OCI-LY1 (cell line): Measurements from ENCODE around the gene ZNF281.

ENCODE experiments used
- EZH2 ChIP-seq: fragments of 200-600 bp; sonication (generic), shearing (Covaris generic); IDR thresholded peaks from 2 replicates; pipeline ENCODE4 v1.8.0; 2017; ENCODE audit warnings: borderline replicate concordance, mixed run types, mild to moderate bottlenecking, antibody characterized with exemption, low read length, moderate library complexity, mixed read lengths
- TF ChIP-seq, protein P1 (sequence below): fragments of 200-600 bp; sonication (generic), shearing (Covaris generic); IDR thresholded peaks from 2 replicates; pipeline ENCODE4 v1.5.1; 2017; ENCODE audit warnings: mild to moderate bottlenecking, antibody characterized with exemption, low read length, moderate library complexity, mixed read lengths

DNA sequence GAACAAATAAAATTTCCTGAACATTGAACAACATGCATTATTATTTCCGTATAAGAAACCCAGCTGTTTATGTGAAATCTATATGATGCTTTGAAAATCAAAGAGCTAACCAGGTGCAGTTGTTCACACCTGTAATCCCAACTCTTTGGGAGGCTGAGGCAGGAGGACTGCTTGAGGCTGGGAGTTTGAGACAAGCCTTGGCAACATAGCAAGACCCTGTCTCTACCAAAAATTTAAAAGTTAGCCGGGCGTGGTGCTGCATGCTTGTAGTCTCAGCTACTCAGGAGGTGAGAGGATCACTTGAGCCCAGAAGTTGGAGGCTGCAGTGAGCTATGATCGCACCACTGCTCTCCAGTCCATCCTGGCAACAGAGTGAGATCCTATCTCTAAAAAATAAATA lies 4.8 kb upstream of the ZNF281 start:
- TF ChIP-seq, protein P1, sequence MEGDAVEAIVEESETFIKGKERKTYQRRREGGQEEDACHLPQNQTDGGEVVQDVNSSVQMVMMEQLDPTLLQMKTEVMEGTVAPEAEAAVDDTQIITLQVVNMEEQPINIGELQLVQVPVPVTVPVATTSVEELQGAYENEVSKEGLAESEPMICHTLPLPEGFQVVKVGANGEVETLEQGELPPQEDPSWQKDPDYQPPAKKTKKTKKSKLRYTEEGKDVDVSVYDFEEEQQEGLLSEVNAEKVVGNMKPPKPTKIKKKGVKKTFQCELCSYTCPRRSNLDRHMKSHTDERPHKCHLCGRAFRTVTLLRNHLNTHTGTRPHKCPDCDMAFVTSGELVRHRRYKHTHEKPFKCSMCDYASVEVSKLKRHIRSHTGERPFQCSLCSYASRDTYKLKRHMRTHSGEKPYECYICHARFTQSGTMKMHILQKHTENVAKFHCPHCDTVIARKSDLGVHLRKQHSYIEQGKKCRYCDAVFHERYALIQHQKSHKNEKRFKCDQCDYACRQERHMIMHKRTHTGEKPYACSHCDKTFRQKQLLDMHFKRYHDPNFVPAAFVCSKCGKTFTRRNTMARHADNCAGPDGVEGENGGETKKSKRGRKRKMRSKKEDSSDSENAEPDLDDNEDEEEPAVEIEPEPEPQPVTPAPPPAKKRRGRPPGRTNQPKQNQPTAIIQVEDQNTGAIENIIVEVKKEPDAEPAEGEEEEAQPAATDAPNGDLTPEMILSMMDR, result no peak
- TF ChIP-seq EZH2, result no peak
